Endothelial cell of umbilical vein (primary cell): ENCODE results near the gene MVB12B.

Experiments used
- EZH2 ChIP-seq: IDR thresholded peaks from 2 replicates; pipeline ENCODE4 v1.6.1; 2012; ENCODE audit warnings: borderline replicate concordance, low read depth, mild to moderate bottlenecking, moderate library complexity, low read length, inconsistent platforms; ENCODE audit not compliant: severe bottlenecking
- FOS ChIP-seq: IDR thresholded peaks from 2 replicates; pipeline ENCODE4 v1.6.1; 2011; ENCODE audit warnings: mild to moderate bottlenecking, low read length, moderate library complexity, borderline replicate concordance; ENCODE audit not compliant: insufficient read depth
- GATA2 ChIP-seq: IDR thresholded peaks from 2 replicates; pipeline ENCODE4 v1.7.0; 2011; ENCODE audit warnings: low read depth, mild to moderate bottlenecking, moderate library complexity, mixed read lengths, low read length; ENCODE audit not compliant: insufficient read length, insufficient read depth
- JUN ChIP-seq: IDR thresholded peaks from 2 replicates; pipeline ENCODE4 v1.6.1; 2011; ENCODE audit warnings: borderline replicate concordance, low read depth; ENCODE audit not compliant: insufficient read length, insufficient read depth
- MYC ChIP-seq: IDR thresholded peaks from one replicate; pipeline ENCODE4 v1.6.1; 2011; ENCODE audit warnings: mild to moderate bottlenecking, low read depth, low read length
- POLR2A ChIP-seq: IDR thresholded peaks from 2 replicates; pipeline ENCODE4 v1.6.1; 2012; ENCODE audit warnings: low read depth, mild to moderate bottlenecking, control low read depth, low read length
- POLR2AphosphoS5 ChIP-seq: IDR thresholded peaks from 2 replicates; pipeline ENCODE4 v1.6.1; 2012; ENCODE audit warnings: low read depth, mild to moderate bottlenecking, control low read depth, low read length, moderate library complexity; ENCODE audit not compliant: insufficient read depth
- TF ChIP-seq, protein P1 (sequence below), 2 donors: IDR thresholded peaks; 1 replicate in 1 of 2; 2 replicates in 1 of 2; pipeline ENCODE4 v1.5.1; 2011; ENCODE audit warnings: low read length in 2 of 2, mild to moderate bottlenecking in 2 of 2, moderate library complexity in 2 of 2, control low read depth in 1 of 2, inconsistent platforms in 1 of 2, low read depth in 1 of 2; ENCODE audit not compliant: insufficient read depth in 1 of 2; ENCODE audit errors: extremely low read depth in 1 of 2
- TF ChIP-seq, protein P2 (sequence below): IDR thresholded peaks from 2 replicates; pipeline ENCODE4 v1.6.1; 2011; ENCODE audit not compliant: insufficient read depth, insufficient read length

DNA sequence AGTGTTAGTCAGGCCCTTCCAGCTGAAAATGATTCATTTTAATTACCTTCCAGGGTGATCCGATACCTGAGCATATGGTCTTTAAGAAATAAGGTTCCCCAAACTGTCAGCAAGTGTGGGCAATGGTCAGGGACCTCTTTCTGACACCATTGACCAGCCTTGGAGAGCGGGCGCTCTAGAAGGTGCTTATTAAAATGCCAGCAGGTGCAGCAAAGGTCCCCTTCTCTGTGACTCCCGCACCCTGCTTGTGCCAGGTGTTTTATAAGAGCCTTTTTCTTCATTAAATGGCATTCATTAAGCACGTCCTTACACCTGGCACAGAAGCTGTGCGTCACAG lies 85.3 kb downstream of the MVB12B start:
- TF ChIP-seq, protein P1, sequence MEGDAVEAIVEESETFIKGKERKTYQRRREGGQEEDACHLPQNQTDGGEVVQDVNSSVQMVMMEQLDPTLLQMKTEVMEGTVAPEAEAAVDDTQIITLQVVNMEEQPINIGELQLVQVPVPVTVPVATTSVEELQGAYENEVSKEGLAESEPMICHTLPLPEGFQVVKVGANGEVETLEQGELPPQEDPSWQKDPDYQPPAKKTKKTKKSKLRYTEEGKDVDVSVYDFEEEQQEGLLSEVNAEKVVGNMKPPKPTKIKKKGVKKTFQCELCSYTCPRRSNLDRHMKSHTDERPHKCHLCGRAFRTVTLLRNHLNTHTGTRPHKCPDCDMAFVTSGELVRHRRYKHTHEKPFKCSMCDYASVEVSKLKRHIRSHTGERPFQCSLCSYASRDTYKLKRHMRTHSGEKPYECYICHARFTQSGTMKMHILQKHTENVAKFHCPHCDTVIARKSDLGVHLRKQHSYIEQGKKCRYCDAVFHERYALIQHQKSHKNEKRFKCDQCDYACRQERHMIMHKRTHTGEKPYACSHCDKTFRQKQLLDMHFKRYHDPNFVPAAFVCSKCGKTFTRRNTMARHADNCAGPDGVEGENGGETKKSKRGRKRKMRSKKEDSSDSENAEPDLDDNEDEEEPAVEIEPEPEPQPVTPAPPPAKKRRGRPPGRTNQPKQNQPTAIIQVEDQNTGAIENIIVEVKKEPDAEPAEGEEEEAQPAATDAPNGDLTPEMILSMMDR (IDR thresholded peaks at IDR 0.05; ENCODE audit: extremely low read depth in 1 of 2, insufficient read depth in 1 of 2, low read depth in 1 of 2, low read length in 2 of 2): no peak
- TF ChIP-seq EZH2 (no peak), JUN (no peak), FOS (no peak), POLR2A (no peak), POLR2AphosphoS5 (no peak), MYC (no peak), GATA2 (no peak)
- TF ChIP-seq, protein P2, sequence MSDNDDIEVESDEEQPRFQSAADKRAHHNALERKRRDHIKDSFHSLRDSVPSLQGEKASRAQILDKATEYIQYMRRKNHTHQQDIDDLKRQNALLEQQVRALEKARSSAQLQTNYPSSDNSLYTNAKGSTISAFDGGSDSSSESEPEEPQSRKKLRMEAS: no peak
